NCI-H2196 (cell line): ENCODE results near the gene TPCN1.

Experiments used
- DNase-seq: peaks from one replicate; lab custom pipeline; 2025; ENCODE audit not compliant: unreplicated experiment; lab: John Stamatoyannopoulos, UW

The TPCN1 gene

DNA sequence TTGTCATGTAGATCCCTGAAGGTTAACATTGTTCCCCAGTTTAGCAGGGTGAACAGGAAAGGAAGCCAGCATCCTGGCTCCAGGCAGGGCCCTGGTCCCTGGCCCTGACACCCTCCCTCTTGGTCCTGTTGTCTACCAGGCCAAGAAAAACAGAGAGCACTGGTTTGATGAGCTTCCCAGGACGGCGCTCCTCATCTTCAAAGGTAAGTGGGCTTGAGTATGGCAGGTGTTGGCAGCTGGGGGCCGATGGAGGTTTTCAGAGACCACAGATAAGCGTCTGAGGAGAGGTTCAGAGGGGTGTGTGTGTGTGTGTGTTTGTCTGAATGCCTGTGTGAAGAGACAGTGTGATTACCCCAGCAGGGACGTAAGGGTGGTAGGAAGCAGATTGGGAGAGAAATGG lies 57.4 kb downstream of the TPCN1 start:
- no peak for DNase-seq

DNA sequence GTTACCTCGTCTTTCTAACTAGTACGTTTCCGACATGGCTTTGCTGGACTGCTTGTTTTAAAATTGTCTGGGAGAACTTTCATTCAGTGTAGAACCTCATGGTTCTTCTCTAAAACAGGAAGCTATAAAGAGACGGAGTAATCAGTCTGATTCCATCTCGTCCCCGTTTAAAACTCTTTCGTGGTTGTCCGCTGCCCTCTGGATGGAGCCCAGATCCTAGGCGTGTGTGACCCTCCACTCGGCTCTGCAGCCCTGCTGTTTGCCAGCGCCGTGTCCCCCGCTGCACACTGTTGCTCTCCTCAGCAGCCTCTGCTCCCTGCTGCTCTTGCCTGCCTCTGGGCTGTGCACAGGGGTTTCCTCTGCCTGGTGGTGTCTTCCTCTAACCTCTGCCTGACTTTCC lies 63.5 kb downstream of the TPCN1 start:
- no peak for DNase-seq

DNA sequence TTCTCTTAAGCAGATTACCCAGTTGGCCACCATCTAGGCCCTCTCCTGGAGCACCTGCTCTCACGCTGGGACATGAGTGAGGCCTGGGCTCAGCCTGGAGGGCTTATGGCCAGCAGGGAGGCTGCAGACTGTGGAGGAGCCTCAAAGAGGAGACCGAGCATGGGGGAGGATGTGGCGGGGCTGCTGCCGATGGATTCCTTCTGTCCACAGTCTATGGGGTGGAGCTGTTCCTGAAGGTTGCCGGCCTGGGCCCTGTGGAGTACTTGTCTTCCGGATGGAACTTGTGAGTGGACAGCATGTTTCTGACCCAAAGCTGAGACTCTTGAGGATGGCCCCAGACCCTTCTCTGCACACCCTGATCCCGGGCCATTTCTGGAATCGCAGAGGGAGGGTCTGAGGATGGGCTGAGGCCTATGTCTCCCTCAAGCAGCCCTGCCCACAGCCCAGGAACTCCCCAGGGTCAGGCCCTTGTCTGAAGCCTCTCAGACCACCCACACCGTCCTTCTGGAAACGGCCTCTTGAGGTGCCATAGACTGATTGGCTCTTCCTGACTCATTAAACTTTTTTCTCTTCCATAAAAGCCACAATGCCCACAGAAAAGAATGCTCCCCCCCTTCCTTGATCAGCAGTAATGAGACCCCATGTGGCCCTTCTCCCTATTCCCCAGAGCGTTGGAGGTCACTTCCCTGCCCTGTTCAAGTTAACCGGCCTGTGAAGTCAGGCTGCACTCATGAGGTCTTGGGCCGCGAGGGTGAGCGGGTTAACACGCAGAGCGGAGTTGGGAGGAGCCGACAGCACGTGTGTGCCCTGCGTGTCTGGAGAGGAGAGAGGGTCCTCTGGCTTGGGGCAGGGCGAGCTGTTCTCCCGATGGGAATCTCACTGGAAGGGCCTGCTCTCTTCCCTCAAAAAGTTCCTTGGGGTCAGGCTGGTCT lies 64.7 kb downstream of the TPCN1 start:
- DNase-seq = no peak

GRCh38 chr12:113286712-113287111 lies 65.4 kb downstream of the TPCN1 start:
- no peak for DNase-seq

GRCh38 chr12:113287146-113287898 lies 66.1 kb downstream of the TPCN1 start:
- DNase-seq = no peak

GRCh38 chr12:113287899-113288282 lies 66.6 kb downstream of the TPCN1 start:
- no peak for DNase-seq

- no peak for DNase-seq
Observed at GRCh38 chr12:113289361-113289760, 68.1 kb downstream of the TPCN1 start.

GRCh38 chr12:113290506-113290905 lies 69.2 kb downstream of the TPCN1 start:
- DNase-seq = no peak

DNA sequence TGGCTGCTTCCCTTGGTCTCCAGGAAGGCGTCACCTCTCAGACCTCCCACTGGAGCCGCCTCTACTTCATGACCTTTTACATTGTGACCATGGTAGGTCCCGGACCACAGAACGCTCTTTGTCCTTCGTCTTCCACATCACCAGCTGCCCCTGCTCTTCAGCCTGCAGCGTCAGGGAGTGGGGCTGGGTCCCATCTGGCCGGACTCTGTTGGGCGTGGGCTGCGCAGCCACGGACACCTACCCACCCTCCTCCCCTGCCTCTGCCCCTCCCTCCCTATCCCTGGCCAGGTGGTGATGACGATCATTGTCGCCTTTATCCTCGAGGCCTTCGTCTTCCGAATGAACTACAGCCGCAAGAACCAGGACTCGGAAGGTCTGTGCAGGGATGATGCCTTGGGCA lies 70.3 kb downstream of the TPCN1 start:
- DNase-seq = no peak

- DNase-seq = no peak
Observed at GRCh38 chr12:113292091-113292490, 70.8 kb downstream of the TPCN1 start.

- no peak for DNase-seq
Observed at GRCh38 chr12:113292547-113292946, 71.3 kb downstream of the TPCN1 start.

GRCh38 chr12:113293100-113293499 lies 71.8 kb downstream of the TPCN1 start:
- DNase-seq = no peak

DNA sequence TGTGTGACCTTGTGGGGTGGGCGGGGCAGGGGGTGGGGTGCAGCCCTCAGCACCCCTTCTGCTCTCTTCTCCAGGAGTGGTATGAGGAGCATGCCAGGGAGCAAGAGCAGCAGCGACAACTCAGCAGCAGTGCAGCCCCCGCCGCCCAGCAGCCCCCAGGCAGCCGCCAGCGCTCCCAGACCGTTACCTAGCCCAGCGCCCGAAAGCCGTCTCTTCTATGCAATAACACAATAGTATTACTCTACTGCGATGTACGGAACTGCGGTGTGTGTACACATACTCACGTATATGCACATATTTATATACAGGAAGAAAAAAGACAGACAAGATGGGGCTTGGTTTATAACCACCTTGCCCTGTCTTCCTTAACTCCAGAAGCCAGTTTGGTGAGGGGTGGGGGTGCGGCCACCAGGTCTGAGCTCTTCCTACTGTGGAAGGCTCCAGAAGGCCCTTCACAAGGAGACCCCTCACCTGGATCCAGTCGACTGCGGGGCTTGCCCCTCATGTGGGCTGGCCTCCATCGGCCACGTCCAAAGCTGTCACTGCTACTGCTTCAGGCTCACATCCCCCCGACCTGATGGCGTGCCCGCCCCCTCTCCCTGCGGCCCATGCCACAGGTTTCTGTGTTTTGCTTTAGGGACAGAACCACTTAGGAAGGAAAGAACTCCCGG lies 74.8 kb downstream of the TPCN1 start:
- no peak for DNase-seq

DNA sequence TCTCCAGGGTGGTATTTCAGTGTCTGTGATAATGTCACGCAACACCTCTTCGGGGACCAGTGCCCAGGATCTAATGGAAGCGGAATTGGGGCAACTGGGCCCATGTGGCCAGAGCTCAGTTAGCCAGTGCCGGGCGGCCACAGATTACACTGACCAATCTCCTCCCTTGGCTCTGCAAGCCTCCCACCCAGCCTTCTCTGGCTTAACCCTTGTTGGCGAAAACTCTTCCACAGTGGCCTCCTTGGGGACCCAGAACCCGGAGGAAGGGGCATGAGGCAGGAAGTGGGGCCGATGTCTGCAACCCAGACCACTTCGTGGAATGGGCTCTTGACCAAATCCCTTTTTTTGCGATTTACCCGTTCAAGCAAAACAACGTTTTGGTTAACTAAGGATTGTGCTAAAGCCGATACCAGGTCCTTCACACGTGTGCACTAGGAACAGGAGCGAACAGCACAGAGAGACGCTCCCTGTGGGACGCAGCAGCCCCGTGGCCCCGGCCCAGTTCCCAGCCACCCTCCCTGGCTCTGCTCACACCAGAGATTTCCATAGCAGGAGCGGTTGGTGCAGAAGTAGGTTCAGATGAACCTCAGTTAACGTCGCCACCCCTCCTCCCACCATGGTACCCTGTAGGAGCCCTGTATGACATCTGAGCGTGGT lies 75.4 kb downstream of the TPCN1 start:
- DNase-seq = no peak

- DNase-seq = no peak
Observed at GRCh38 chr12:113297214-113297587, 75.9 kb downstream of the TPCN1 start.

DNA sequence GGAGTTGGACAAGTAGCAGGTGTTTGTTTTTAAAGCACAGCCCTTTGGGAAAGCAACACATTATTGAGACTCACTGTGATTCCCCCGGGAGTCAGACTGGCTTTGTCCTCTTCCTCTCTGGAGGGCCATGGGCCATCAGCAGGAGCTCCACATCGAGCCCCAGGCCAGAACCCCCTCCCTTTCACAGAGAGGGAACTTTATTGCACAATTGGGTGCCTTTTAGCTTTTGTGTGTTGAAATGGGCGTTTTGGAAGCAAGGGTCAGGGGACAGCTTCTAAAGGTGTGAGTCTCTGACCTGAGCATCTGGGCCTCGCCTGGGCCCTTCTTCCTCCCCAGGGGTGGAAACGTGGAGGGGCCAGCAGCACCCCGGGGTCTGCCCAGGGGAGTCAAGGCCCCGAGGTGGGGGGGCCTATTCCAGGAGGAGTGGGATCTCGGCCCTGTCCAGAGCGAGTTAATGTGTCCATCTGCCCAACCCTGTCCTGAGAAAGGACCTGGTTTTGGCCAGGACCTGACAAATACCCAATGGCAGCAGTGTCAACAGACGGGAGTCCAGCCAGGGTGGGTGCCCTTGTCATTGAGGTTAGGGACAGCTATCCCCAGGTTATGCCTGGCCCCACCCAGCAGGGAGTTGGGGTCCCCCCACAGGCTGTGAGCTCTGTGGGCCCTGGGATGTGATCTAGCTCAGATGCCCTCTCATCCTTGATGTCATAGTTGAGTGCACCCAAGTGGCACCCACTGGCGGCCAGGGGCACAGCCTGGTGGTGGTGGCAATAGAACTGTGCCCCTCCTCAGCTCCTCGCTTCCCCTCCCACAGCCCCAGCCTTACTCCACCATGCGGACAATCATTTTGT lies 76.6 kb downstream of the TPCN1 start:
- no peak for DNase-seq

DNA sequence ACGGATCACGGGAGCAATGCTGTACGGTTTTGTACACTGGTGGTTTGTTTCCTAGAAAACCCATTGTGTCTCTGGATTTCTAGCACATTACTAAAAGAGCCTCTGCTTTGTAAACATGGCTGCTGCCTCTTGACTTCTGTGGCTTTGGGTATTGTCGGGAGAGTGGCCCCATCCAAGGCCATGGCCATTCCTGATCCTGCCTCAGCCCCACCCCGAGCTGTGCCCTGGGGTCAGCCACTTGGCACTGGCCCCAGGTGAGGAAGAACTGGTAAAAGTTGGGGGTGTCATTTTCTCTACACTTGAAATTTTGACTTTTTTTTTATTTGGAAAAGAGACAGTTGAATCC lies 77.2 kb downstream of the TPCN1 start:
- no peak for DNase-seq

- DNase-seq = no peak
Observed at GRCh38 chr12:113298861-113299545, 77.7 kb downstream of the TPCN1 start.

GRCh38 chr12:113299619-113300237 lies 78.5 kb downstream of the TPCN1 start:
- DNase-seq = peak; percentile 24
